RCC 7860 (cell line): ENCODE measurements around the gene TRIP10.
A peak's percentile ranks its signal among the peaks of the same experiment; 100 is the strongest.

Source experiments
- DNase-seq: peaks from one replicate; pipeline ENCODE4 v3.0.0-alpha.2; 2015; ENCODE audit warnings: low spot score
- FAIRE-seq: peaks from 2 replicates; lab custom pipeline; 2012; peaks lifted over from hg19 to GRCh38; lab: Jason Lieb, UNC

The TRIP10 gene

GRCh38 chr19:6710273-6711077 lies 29.0 kb upstream of the TRIP10 start:
- FAIRE-seq: no peak

GRCh38 chr19:6711078-6711361 lies 28.5 kb upstream of the TRIP10 start:
- no peak for DNase-seq
- FAIRE-seq: no peak

More at GRCh38 chr19:6710273-6711077, 29.0 kb upstream of the TRIP10 start:
- DNase-seq: no peak

GRCh38 chr19:6711605-6712004 lies 27.9 kb upstream of the TRIP10 start:
- no peak for FAIRE-seq
- no peak for DNase-seq

GRCh38 chr19:6712231-6712630 lies 27.2 kb upstream of the TRIP10 start:
- FAIRE-seq (no peak), DNase-seq (no peak)

- no peak for FAIRE-seq
- DNase-seq: no peak
Observed at GRCh38 chr19:6712692-6713670, 26.5 kb upstream of the TRIP10 start.

- FAIRE-seq: no peak
- no peak for DNase-seq
Observed at GRCh38 chr19:6713773-6714692, 25.4 kb upstream of the TRIP10 start.

GRCh38 chr19:6714749-6715555 lies 24.5 kb upstream of the TRIP10 start:
- FAIRE-seq (no peak), DNase-seq (no peak)

- FAIRE-seq (no peak), DNase-seq (no peak)
Observed at GRCh38 chr19:6716610-6716970, 22.9 kb upstream of the TRIP10 start.

GRCh38 chr19:6717036-6717435 lies 22.4 kb upstream of the TRIP10 start:
- no peak for DNase-seq
- FAIRE-seq: no peak

- no peak for DNase-seq
- FAIRE-seq: no peak
Observed at GRCh38 chr19:6717441-6717971, 22.0 kb upstream of the TRIP10 start.

- FAIRE-seq (no peak), DNase-seq (no peak)
Observed at GRCh38 chr19:6718111-6718740, 21.3 kb upstream of the TRIP10 start.

GRCh38 chr19:6718741-6719539 lies 20.5 kb upstream of the TRIP10 start:
- DNase-seq (no peak), FAIRE-seq (no peak)

GRCh38 chr19:6719540-6719861 lies 20.0 kb upstream of the TRIP10 start:
- no peak for DNase-seq
- FAIRE-seq: no peak

- DNase-seq (no peak), FAIRE-seq (no peak)
Observed at GRCh38 chr19:6719992-6720368, 19.5 kb upstream of the TRIP10 start.

- no peak for FAIRE-seq
- no peak for DNase-seq
Observed at GRCh38 chr19:6720369-6721137, 18.9 kb upstream of the TRIP10 start, which contains the start of gene C3. Gene C3, minus strand, starts transcription at chr19:6720650. Its CDS starts 61 bp downstream, at chr19:6720589.

GRCh38 chr19:6721138-6721474 lies 18.4 kb upstream of the TRIP10 start:
- FAIRE-seq: no peak
- DNase-seq: no peak

GRCh38 chr19:6721773-6722172 lies 17.7 kb upstream of the TRIP10 start:
- FAIRE-seq: no peak
- DNase-seq: no peak

GRCh38 chr19:6723108-6723618 lies 16.3 kb upstream of the TRIP10 start:
- FAIRE-seq: no peak
- DNase-seq: peak; percentile 25
